Large intestine (tissue), 3 donors: ENCODE measurements around the gene MTCH2. TPM values are rescaled to one million over a fixed set of nuclear protein-coding genes. Genes with fewer than 3 reads are reported as not detected.
"Not testable (repeated sequence)": the region's sequence is repeated elsewhere in the genome, so short reads cannot be mapped to it uniquely, and the experiment has no call there.

Experiments used
- DNase-seq, 2 donors: peaks; one replicate each; pipeline versions ENCODE4 v3.0.0 to v3.0.0-alpha.2; 2013
- H3K27ac ChIP-seq: one replicate; pipeline ENCODE4 v1.5.1; 2013; ENCODE audit warnings: low read length
- H3K27me3 ChIP-seq: 2 replicates; pipeline ENCODE4 v1.6.1; 2013; ENCODE audit warnings: low read length; ENCODE audit not compliant: control insufficient read depth, insufficient read depth
- H3K36me3 ChIP-seq: 2 replicates; pipeline ENCODE4 v1.6.1; 2013; ENCODE audit warnings: low read length; ENCODE audit not compliant: control insufficient read depth, insufficient read depth
- H3K4me1 ChIP-seq: one replicate; pipeline ENCODE4 v1.6.1; 2013; ENCODE audit warnings: low read length; ENCODE audit not compliant: control insufficient read depth, insufficient read depth
- H3K4me3 ChIP-seq: one replicate; pipeline ENCODE4 v1.5.1; 2013; ENCODE audit warnings: low read length
- H3K9me3 ChIP-seq: one replicate; pipeline ENCODE4 v1.6.1; 2013; ENCODE audit warnings: mild to moderate bottlenecking, low read depth, low read length, moderate library complexity; ENCODE audit not compliant: control insufficient read depth
- WGBS: methylation state at CpG from one replicate; pipeline ENCODE4 v1.1.5; 2013; ENCODE audit warnings: low lambda C conversion rate; ENCODE audit not compliant: insufficient coverage; 5-methylcytosine and 5-hydroxymethylcytosine counted together
- polyA plus RNA-seq: library from polyadenylated mRNA; unstranded; fragments of 120-200 nt; gene quantifications from one replicate; pipeline ENCODE4 v1.2.1, GENCODE V29; 2013

MTCH2 gene
- polyA plus RNA-seq, 1 donor: 102 TPM

GRCh38 chr11:47669856-47670255 is 27.5 kb upstream of the MTCH2 start:
- Histone ChIP-seq H3K27ac (no peak overlapping the region), H3K27me3 (no peaks in the 10 kb centered on the region), H3K4me3 (no peak overlapping the region), H3K36me3 (no peaks in the 10 kb centered on the region), H3K4me1 (no peaks in the 10 kb centered on the region), H3K9me3 (no peaks in the 10 kb centered on the region)
- no CpG with 5 or more reads among the region's 6 CpGs for WGBS
- DNase-seq: no peak

GRCh38 chr11:47668665-47669064 is 26.3 kb upstream of the MTCH2 start:
- Histone ChIP-seq H3K4me1 (no peaks in the 10 kb centered on the region), H3K27me3 (no peaks in the 10 kb centered on the region), H3K36me3 (no peaks in the 10 kb centered on the region), H3K4me3 (no peak overlapping the region), H3K9me3 (no peaks in the 10 kb centered on the region), H3K27ac (no peak overlapping the region)
- DNase-seq: no peak

GRCh38 chr11:47667555-47667954 is 25.2 kb upstream of the MTCH2 start:
- WGBS: 90% methylated on average over 1 of the region's 2 CpGs

GRCh38 chr11:47667135-47667534 is 24.8 kb upstream of the MTCH2 start:
- Histone ChIP-seq H3K27me3 (no peaks in the 10 kb centered on the region), H3K9me3 (no peaks in the 10 kb centered on the region), H3K4me1 (no peaks in the 10 kb centered on the region), H3K4me3 (no peak overlapping the region), H3K27ac (no peak overlapping the region), H3K36me3 (no peaks in the 10 kb centered on the region)
- WGBS: no CpG with 5 or more reads among the region's 4 CpGs
- no peak for DNase-seq

More at GRCh38 chr11:47667555-47667954, 25.2 kb upstream of the MTCH2 start:
- Histone ChIP-seq H3K4me3 (no peak overlapping the region), H3K9me3 (no peaks in the 10 kb centered on the region), H3K4me1 (no peaks in the 10 kb centered on the region), H3K27ac (no peak overlapping the region), H3K27me3 (no peaks in the 10 kb centered on the region), H3K36me3 (no peaks in the 10 kb centered on the region)
- DNase-seq: no peak

GRCh38 chr11:47664936-47665335 is 22.6 kb upstream of the MTCH2 start:
- DNase-seq, H3K36me3 ChIP-seq, H3K9me3 ChIP-seq, H3K4me1 ChIP-seq, H3K27me3 ChIP-seq, H3K4me3 ChIP-seq, H3K27ac ChIP-seq: not testable (repeated sequence)
- WGBS: 100% methylated on average over 1 of the region's 4 CpGs

GRCh38 chr11:47661245-47661644 is 18.9 kb upstream of the MTCH2 start:
- WGBS: no CpG with 5 or more reads among the region's 2 CpGs
- no peak overlapping the region for H3K27ac ChIP-seq
- no peaks in the 10 kb centered on the region for H3K9me3 ChIP-seq
- no peaks in the 10 kb centered on the region for H3K36me3 ChIP-seq
- no peak overlapping the region for H3K4me3 ChIP-seq
- H3K27me3 ChIP-seq: no peaks in the 10 kb centered on the region
- no peak for DNase-seq
- no peaks in the 10 kb centered on the region for H3K4me1 ChIP-seq

- H3K9me3 ChIP-seq: no peaks in the 10 kb centered on the region
- H3K36me3 ChIP-seq: no peaks in the 10 kb centered on the region
- H3K27ac ChIP-seq: no peak overlapping the region
- no peak for DNase-seq
- H3K27me3 ChIP-seq: no peaks in the 10 kb centered on the region
- WGBS: 88% methylated on average over 1 of the region's 4 CpGs
- no peaks in the 10 kb centered on the region for H3K4me1 ChIP-seq
- H3K4me3 ChIP-seq: no peak overlapping the region
These were observed 16.9 kb upstream of the MTCH2 start for GRCh38 chr11:47659276-47659675.

GRCh38 chr11:47656260-47656885 is 14.0 kb upstream of the MTCH2 start:
- Histone ChIP-seq H3K27me3 (no peaks in the 10 kb centered on the region), H3K4me3 (no peak overlapping the region), H3K27ac (no peak overlapping the region), H3K4me1 (no peaks in the 10 kb centered on the region), H3K9me3 (peaks cover 5% of the 10 kb centered on the region), H3K36me3 (no peaks in the 10 kb centered on the region)
- no peak for DNase-seq
- WGBS: 100% methylated on average over 1 of the region's 6 CpGs

- no peaks in the 10 kb centered on the region for H3K27me3 ChIP-seq
- H3K4me3 ChIP-seq: no peak overlapping the region
- no CpG with 5 or more reads among the region's 5 CpGs for WGBS
- H3K4me1 ChIP-seq: no peaks in the 10 kb centered on the region
- H3K9me3 ChIP-seq: peaks cover 5% of the 10 kb centered on the region
- H3K36me3 ChIP-seq: no peaks in the 10 kb centered on the region
- no peak for DNase-seq
- H3K27ac ChIP-seq: no peak overlapping the region
These were observed 9.6 kb upstream of the MTCH2 start for GRCh38 chr11:47651818-47652469.

- WGBS: 86% methylated on average over 1 of the region's 3 CpGs
- Histone ChIP-seq H3K9me3 (peaks cover 5% of the 10 kb centered on the region), H3K27ac (no peak overlapping the region)
These were observed 6.9 kb upstream of the MTCH2 start for GRCh38 chr11:47649276-47649675.

GRCh38 chr11:47646019-47646418 is 3.7 kb upstream of the MTCH2 start:
- Histone ChIP-seq H3K4me1 (peaks cover 3% of the 10 kb centered on the region), H3K4me3 (no peak overlapping the region), H3K27me3 (no peaks in the 10 kb centered on the region), H3K36me3 (no peaks in the 10 kb centered on the region), H3K9me3 (no peaks in the 10 kb centered on the region), H3K27ac (no peak overlapping the region)
- WGBS: no CpG with 5 or more reads among the region's 6 CpGs
- no peak for DNase-seq

More at GRCh38 chr11:47649276-47649675, 6.9 kb upstream of the MTCH2 start:
- Histone ChIP-seq H3K27me3 (no peaks in the 10 kb centered on the region), H3K4me3 (no peak overlapping the region), H3K4me1 (no peaks in the 10 kb centered on the region), H3K36me3 (no peaks in the 10 kb centered on the region)
- DNase-seq: no peak
